ENCODE measurements around the gene CPSF3.
"Not testable (repeated sequence)": the region's sequence is repeated elsewhere in the genome, so short reads cannot be mapped to it uniquely, and the experiment has no call there.

Gene CPSF3

GRCh38 chr2:9397201-9397600 lies 26.3 kb upstream of the CPSF3 start:
- DNase-seq: no peak

GRCh38 chr2:9398251-9398650 lies 25.2 kb upstream of the CPSF3 start:
- DNase-seq: not testable (repeated sequence)

- no peak for DNase-seq
These were observed 24.3 kb upstream of the CPSF3 start for GRCh38 chr2:9398881-9399780.

GRCh38 chr2:9400268-9401058 lies 23.0 kb upstream of the CPSF3 start:
- no peak for DNase-seq

- DNase-seq: no peak
These were observed 22.4 kb upstream of the CPSF3 start for GRCh38 chr2:9401059-9401547.

- no peak for DNase-seq
These were observed 21.6 kb upstream of the CPSF3 start for GRCh38 chr2:9401646-9402371.

- no peak for DNase-seq
These were observed 19.5 kb upstream of the CPSF3 start for GRCh38 chr2:9403924-9404323.

- no peak for DNase-seq
These were observed 19.0 kb upstream of the CPSF3 start for GRCh38 chr2:9404451-9404850.

- DNase-seq: no peak
These were observed 17.8 kb upstream of the CPSF3 start for GRCh38 chr2:9405636-9406035.

GRCh38 chr2:9406529-9407362 lies 16.7 kb upstream of the CPSF3 start:
- DNase-seq: no peak

- DNase-seq: no peak
These were observed 16.1 kb upstream of the CPSF3 start for GRCh38 chr2:9407363-9407811.

- no peak for DNase-seq
These were observed 14.8 kb upstream of the CPSF3 start for GRCh38 chr2:9408641-9409151.

- no peak for DNase-seq
These were observed 13.3 kb upstream of the CPSF3 start for GRCh38 chr2:9410108-9410507.

GRCh38 chr2:9412781-9413180 lies 10.7 kb upstream of the CPSF3 start:
- DNase-seq: no peak

GRCh38 chr2:9415516-9416169 lies 7.8 kb upstream of the CPSF3 start:
- no peak for DNase-seq

GRCh38 chr2:9416267-9416961 lies 7.0 kb upstream of the CPSF3 start:
- DNase-seq: no peak

- DNase-seq: no peak
These were observed 6.5 kb upstream of the CPSF3 start for GRCh38 chr2:9416962-9417316.

GRCh38 chr2:9417725-9418124 lies 5.7 kb upstream of the CPSF3 start:
- DNase-seq: no peak

GRCh38 chr2:9418746-9419145 lies 4.7 kb upstream of the CPSF3 start:
- DNase-seq: no peak

GRCh38 chr2:9419541-9419940 lies 3.9 kb upstream of the CPSF3 start:
- no peak for DNase-seq

- DNase-seq: no peak
These were observed 3.0 kb upstream of the CPSF3 start for GRCh38 chr2:9420495-9420894.
